ENCODE results near the gene ZNF217.
A peak's percentile ranks its signal among the peaks of the same experiment; 100 is the strongest.
"Not testable (repeated sequence)": the region's sequence is repeated elsewhere in the genome, so short reads cannot be mapped to it uniquely, and the experiment has no call there.

Gene ZNF217

DNA sequence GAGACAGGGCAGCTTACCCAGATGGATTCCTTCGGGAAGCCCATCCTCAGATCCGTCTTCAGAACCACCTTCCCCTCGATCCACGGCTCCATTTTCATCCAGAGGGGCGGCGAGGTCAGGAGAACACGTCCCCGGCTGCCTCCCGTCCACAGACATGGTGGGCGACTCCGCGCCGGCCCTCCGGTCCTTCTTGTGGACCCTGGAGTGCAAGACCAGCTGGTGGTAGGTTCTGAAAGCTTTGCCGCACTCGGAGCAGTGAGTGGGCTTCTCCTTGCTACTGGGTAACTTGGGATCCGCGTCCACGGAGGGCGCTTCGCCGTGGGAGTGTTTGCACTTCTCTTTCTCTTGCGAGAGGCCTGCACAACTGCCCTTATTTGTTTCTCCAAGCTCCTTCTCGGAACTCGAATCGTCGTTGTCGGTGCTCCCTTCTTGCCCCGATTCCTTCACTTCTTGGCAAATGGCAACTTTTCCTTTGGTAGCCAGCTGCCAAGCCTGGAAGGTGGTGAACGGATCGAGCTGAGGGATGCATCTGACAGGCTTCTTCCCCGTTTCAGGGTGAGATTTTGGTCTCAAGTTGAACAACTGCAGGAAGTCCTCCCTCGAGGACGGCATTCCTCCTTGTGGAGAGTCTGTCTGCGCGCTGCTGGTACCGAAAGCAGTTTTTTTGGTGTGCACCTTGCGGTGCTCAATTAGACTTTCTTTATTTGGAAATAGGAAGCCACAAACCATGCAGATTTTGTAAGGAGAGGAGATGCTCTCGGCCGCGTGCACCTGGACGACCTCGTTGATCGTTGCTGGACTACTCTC lies 12.0 kb downstream of the ZNF217 start:
- DNase-seq, result no peak

DNA sequence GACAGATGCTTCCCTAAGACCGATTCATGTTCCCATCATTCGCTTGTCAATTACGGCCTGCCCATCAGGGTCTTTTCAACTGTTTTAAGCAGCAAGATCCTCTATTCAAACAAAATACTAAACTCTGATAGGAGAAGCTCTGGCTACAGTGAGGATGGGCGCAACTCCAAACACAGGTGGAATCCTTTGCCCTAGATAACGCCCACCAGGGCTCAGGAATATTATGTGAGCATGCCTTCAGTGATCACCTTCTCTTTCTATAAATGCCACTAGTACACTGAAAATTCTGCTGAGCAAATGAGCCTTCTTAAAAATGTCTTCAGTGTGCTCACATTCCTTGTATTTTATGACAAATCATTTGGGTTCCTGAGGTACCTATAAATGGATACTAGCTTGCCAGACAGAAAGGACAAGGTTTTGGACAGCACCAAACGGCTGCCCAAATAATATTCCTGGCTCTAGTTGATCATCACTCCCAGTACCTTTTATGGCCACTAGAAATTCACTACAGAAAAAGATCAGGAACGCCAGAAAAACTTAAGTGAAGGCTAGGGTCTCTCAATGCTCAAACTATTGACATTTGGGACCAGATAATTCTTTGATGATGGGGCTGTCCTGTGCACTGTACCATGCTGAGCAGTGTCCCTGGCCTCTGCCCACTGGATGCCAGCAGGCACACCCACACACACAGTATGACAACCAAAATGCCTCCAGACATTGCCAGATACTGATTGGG lies 13.1 kb downstream of the ZNF217 start:
- no peak for DNase-seq

DNA sequence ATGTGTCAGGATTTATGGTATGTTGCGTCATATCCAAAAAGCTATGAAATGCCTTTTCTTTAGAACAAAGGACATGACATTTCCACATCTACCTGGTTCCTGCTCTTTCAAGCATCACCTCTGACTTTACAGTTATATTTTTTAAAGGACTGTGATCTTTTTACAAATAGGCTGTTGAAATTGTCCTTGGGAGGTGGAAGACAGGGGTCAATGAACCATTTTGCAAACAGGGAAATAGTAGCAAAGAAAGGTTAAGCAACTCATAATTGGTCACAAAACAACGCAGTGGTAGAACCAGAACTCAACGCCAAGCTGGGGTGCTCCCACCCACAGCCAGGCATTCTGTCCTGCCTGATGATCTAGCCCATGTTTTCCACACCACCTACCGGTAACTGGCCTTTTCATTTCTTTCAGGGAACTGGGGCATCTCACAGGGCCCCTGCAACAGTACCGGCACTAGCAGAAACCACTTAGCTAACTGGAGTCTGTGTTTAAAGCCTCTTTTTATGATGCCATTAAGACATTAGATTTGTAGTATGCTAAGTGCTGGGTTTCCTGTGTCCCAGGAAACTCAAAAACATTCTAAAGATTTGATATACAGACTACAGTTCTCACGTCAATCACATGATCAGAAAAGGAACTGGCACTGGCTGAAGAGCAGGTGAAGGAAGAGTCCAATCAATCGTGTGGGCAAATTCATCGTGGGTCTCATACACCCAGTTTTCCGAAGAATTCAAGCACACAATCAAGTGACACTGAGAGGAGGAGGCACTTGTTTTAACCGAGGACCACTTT lies 13.9 kb downstream of the ZNF217 start:
- peak; percentile 78 for DNase-seq

DNA sequence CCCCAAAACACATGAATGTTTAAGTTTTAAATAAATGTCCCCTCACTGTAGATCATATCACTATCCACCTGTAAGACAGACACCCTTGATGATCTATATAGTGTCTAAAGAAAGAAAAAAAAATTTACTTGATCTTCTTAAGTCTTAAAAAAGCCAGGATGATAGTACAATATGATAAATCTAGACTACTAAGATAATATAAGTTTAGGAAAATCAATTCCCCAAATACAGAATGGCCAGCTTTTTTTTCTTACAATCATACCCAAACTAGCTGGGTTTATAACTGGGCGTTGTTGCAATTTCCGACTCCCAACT lies 14.4 kb downstream of the ZNF217 start:
- no peak for DNase-seq

DNA sequence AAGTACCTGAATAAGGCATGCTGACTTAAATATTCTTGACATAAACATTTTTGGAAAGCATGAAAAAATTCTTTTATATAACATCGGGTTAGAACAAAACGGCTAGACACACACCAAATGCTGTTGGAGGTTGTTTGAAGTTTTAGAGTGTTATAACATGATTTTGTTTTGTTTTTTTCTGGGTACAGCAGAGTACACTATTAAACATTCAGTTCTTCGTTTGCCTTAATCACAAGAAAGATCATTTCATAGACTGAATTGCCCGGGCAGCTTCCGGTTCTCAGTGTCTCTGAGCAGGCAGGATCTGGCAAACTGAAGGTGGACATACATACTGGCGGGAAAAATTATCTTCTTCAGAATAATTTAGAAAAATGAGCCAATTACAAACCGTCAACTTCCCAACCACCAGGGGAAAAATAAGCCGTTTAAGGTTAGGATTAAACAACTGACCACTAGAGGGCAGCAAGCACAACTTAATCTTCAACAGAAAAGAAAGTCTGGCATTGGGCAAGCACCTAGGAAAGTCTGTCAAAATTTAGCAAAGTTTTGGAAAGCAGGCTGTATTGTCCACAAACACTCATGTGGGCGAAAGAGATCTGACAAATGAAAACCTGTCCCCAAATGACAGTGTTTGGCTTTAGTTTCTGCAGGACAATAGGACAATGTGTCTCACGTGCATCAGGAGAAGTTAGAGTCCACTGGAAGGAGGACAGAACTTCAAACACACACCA lies 15.0 kb downstream of the ZNF217 start:
- peak; percentile 87 for DNase-seq

DNA sequence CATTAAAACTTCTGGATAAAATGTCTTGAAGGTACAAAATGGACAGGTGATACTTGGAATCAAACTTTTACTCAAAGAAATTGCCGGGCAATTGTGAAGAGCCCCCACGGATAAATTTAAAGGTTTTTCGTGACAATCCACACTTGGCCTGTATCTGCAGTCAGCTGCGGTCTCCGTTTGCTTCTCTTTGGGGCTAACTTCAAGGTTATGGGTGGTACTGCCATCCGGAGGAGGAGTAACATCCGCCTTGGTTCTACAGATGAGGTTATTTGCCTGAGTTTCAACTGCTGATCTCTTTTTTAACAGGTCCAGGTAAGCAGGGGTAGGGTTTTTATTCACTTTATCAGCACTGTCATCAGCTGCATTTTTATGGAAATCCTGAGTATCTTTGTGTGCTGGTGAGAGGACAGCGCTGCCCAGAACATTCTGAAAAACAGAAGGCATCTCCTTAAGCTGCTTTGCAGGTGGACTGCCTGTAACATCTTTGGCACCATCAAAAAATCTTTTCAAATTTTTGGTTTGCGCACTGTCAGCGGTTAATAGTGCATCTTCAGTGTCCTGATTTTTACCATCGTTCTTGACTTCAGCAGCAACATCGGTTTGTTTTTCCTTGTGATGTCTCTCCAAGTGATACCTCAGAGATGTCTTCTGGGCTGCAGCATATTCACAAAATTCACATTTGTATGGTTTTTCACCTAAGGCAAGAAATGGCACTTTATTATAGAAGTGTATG lies 16.9 kb downstream of the ZNF217 start:
- no peak for DNase-seq

DNA sequence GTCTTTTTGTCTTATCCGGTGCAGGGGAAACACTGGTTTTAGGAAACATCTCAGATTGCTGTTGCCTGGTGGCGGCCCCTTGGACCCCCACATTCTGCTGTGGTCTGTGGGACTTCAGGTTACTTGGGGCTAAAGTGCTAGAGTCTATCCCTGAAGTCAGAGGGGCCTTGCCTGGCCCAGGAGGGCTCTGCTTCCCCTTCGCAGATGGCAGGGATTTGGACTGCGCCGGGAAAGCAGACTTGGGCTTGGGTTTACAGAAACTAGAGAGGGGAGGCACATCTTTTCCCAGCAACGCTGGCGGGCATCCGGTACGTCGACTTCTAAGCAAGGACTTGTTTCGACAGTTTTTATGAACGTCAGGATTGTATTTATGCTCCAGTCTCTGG lies 17.5 kb downstream of the ZNF217 start:
- no peak for DNase-seq

DNA sequence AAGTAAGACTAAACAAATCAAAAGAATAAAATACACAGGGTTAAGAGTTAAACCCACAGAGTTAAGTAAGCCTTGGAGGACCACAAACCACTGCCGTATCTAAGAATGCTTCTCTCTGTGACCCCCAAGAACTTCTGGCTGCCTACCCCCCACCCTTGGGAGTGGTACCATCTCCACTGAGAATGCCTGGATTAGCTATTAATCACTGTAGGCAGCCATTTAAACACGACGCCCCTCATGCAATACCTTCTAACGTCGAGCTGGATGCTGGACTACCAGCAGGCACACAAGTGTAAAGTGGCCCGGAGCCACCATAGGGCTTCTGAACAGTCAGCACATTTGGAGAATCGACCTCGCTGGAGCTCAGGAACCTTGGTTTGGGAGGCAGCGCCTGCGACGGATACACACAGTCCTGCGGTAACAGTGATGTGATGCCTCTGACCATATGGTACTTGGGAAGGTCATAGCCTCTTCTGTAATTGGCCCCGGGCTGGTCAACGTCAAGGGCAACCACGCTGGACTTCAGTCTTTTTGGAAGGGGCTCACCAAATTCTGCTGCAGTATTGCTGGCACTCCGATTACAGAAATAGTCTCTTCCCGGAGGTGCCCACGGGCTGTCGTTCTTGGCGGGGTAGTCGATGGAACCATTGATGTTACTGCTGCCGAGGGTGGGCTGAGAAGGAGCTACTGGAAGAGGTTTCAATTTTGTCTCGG lies 18.0 kb downstream of the ZNF217 start:
- DNase-seq, result no peak

DNA sequence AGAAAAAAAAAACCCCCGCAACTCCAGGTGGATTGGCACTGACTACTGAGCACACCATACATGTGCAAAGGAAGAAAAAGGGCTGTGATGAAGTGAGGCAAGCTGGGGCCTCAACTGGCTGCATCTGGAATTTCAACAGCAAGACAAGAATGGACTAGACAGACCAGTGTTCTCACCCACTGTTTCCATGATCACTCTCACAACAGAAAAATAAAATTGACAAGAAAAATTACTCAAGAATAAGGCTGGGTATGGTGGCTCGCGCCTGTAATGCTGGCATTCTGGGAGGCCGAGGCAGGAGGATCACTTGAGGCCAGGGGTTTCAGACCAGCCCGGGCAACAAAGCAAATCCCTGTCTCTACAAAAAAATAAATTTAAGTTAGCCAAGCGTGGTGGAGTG lies 18.8 kb downstream of the ZNF217 start:
- DNase-seq, result no peak

DNA sequence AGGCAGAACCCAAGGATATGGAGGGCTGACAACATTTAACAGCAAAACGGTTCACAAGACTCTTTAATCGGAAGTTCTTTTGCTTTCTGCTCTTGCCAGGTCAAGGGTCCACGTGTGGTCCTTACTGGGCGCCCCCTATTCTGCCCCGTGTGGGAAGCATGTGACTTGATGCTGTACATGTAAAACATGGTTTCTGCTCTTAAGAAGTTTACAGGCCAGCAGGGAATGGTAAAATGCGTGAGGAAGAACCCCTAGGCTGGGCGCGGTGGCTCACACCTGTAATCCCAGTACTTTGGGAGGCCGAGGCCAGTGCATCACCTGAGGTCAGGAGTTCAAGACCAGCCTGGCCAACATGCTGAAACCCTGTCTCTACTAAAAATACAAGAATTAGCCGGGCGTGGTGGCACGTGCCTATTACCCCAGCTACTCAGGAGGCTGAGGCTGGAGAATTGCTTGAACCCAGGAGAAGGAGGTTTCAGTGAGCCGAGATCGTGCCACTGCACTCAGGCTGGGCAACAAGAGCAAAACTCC lies 19.3 kb downstream of the ZNF217 start:
- no peak for DNase-seq

DNA sequence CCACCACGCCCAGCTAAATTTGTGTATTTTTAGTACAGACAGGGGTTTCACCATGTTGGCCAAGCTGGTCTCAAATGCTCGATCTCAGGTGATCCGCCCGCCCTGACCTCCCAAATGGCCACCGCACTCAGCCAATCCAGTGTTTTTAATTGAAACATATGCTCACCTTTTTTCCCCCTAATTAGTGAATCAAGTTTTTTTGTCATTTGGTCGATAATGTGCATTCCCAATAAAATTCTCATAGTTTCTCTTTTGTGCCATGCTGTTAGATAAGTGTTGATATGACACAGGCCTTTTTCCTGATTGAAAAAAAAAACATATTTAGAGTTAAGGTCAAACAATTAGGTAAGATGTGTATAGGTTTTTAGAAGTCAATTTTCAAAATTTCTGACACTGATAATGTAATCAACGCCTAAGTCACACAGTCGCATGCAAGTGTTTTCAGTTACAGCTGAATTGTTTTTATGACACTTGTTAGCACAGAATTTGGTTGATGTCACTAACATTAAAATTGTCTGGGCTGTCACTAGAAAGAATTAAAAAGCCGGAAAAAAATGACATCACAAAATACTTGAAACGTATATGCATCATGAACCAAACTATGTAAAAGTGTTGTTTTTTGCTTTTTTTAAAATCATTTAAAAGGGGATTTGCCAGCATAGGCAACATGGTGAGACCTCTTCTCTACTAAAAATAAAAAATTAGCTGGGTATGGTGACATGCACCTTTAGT lies 21.9 kb downstream of the ZNF217 start:
- no peak for DNase-seq

DNA sequence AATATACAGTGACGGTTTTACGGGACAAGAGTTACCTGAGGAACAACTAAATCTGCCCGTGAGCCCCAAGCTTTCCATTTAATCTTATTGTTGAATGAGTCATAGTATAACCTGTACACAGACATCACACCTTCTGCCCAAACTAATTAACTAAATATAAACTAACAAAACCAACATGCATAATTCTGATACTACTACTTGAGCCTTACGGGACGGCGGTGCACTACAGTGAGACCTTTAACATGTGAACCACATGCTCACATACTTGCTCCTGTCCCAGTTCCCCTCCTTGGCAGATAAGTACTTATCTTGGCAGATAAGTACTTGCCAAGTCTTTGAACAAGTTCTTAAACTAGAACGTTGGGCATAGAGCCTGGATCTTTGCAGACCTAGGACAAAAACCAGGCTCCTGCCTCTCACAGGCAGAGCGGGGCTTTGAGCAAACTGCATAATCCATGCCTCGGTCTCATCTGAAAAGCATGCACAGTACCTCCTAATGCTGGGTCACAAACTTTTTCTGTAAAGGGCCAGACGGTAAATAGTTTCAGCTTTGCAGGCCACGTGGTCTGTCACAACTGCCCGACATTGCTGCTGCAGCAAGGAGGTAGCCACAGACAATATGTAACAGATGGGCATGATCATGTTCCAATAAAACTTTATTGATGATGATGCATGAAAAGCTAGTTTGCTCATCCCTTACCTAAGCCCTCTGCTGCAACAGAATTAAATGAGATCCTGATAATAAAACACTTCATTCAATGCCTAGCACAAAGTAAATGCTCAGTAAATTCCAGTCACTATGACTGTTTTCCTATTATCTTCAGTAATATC lies 23.0 kb downstream of the ZNF217 start:
- no peak for DNase-seq

DNA sequence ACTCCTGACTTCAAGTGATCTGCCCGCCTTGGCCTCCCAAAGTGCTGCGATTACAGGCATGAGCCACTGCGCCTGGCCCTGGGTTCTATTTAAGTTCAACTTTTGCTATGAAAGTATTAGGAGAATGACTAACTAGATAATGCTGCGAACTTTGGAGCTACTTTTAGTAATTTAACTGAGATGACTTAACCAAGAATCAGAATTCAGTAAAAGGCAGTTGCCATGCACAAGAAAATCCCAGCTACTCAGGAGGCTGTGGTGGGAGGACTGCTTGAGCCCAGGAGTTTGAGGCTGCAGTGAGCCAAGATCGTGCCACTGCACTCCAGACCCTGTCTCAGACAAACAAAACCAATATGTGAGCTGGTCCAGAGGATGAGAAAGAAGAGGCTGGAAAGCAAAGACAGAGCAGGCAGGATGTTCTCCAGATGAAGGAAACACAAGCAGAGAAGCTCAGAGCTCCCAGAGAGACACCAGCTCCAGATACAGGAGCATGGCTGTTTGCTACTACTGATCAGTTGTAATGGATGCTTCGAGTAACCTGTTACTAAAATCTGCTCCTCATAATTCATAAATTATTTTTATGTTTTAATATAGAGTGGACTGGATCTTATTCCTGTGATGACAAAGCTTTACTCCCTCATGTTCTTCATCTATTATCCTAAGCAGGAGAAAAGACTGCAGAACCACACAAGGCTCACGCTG lies 23.9 kb downstream of the ZNF217 start:
- DNase-seq, result no peak

DNA sequence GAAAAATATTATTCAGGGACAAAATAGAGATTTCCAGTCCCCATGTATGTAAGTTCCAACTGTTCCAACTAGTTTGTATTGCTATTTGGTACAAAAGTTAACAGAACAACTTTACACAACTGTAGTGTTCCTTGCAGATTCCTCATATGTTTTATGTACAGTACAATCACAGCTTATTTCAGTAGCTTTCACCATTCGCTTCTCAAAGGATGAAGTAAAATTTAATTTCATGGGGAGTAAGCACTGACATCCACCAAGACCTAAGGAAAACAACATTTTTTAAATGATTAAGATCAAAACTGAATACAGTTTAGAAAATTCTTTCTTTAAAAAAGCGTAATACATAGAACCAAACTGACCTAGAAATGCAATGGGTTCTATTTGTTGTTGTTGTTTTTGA lies 24.6 kb downstream of the ZNF217 start:
- DNase-seq, result no peak

DNA sequence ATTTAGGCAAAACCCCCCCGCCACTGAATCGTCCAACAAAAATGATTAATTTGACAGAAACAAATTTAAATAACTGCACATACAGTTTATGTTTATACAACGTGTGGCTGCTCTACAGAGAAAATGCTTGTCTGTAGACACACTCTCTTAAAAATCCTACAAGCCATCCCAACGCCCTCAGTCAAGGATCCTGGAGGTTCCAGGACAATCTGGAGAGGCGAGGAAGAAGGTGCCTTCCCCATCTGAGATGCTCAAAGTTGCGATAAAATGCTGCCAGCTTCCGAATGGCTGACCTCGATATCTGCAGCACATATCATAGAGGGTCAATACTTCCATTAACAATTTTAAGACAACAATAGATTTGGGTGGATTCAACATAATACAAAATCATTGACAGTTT lies 25.3 kb downstream of the ZNF217 start:
- no peak for DNase-seq

DNA sequence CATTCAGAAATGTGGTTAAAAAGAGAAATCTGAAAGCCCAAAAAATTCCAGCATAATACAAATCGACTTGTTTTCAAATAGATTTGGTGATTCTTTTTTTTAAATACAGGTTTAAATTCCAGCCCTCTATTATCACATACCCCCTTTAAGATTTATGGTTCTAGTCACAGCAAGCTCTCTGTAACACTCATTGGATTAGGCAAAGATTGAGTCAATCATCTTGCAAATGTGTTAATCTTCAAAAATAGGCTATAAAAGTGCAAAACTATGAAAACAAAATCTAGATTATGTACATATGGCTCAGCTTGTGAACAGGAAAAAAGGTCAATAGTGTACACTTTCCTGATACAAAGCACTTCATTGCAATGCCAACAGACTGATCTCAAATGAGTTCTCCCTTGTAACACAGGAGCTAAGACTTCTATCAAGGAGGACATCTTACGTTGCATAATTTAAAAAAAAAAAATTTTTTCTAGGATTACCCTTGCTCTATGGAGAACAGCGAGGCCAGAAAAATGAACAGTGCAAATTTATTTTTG lies 26.2 kb downstream of the ZNF217 start:
- DNase-seq, result no peak

DNA sequence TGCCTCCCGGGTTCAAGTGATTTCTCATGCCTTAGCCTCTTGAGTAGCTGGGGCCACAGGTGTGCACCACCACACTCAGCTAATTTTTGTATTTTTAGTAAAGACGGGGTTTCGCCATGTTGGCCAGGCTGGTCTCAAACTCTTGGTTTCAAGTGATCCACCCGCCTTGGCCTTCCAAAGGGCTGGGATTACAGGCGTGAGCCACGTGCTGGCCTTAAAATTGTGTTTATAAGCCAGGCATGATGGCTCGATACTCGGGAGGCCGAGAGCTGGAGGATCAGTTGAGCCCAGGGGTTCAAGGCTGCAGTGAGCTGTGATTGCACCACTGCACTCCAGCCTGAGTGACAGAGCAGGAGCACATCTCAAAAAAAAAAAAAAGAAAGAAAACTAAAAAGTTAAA lies 27.0 kb downstream of the ZNF217 start:
- not testable (repeated sequence) for DNase-seq

DNA sequence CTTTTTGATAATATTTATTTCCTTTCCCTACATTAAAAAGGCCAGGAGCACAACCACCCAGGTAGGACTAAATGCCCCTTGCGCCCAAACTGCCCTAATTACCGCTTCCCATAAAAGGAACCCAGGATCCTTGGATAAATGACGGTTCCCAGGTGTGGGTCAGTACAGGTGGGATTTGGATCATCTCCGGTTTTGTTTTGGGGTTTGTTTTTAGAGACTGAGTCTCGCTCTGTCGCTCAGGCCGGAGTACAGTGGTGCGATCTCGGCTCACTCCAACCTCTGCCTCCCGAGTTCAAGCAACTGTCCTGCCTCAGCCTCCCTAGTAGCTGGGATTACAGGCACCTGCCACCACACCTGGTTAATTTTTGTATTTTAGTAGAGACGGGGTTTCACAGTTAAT lies 28.4 kb downstream of the ZNF217 start:
- DNase-seq, result no peak

All from fibroblast of skin of right quadriceps (primary cell).